ENCODE data around the gene EPB41L1. TPM values are rescaled to one million over a fixed set of nuclear protein-coding genes. Genes with fewer than 3 reads are reported as not detected.

EPB41L1 gene
- total RNA-seq, 1 experiment from 2014 or later, result 121 TPM

DNA sequence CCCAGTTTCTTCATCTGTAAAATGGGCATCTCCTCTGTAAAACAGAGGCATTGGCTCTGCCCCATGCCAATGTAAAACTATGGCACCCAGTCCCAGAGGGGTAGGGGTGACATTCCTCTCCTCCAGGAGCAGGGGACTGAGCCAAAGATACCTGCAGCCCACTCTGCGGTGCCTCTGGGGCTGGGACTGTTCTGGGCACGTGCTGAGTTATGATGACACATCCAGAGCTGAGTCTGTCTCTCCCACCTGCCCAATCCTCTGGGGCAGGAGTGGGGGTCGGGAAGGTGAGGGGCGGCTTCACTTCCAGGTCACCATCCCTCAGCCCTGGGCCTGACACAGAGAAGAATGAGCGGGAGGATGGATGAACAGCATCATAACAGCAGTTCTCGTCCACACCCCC, 111.6 kb downstream of the EPB41L1 start:
- Mint-ChIP-seq H3K9me3 (ENCODE audit: low read depth, unreplicated experiment) (no peaks in the 10 kb centered on the region), H3K27me3 (ENCODE audit: unreplicated experiment) (peaks cover 62% of the 10 kb centered on the region), H3K36me3 (ENCODE audit: insufficient read depth, unreplicated experiment) (no peaks in the 10 kb centered on the region), H3K4me1 (ENCODE audit: low read depth, unreplicated experiment) (no peaks in the 10 kb centered on the region), H3K4me3 (ENCODE audit: low read depth, unreplicated experiment) (no peak overlapping the region), H3K27ac (ENCODE audit: unreplicated experiment) (no peak overlapping the region)
- CTCF ChIA-PET, result interaction anchor here (0.6 kb wide), 1 partner anchor 641 kb away, joined by 6 read pairs; no protein-coding TSS in a partner anchor
- BruUV-seq (replicated peaks), result no TSS peak
- TF ChIP-seq, protein P1, sequence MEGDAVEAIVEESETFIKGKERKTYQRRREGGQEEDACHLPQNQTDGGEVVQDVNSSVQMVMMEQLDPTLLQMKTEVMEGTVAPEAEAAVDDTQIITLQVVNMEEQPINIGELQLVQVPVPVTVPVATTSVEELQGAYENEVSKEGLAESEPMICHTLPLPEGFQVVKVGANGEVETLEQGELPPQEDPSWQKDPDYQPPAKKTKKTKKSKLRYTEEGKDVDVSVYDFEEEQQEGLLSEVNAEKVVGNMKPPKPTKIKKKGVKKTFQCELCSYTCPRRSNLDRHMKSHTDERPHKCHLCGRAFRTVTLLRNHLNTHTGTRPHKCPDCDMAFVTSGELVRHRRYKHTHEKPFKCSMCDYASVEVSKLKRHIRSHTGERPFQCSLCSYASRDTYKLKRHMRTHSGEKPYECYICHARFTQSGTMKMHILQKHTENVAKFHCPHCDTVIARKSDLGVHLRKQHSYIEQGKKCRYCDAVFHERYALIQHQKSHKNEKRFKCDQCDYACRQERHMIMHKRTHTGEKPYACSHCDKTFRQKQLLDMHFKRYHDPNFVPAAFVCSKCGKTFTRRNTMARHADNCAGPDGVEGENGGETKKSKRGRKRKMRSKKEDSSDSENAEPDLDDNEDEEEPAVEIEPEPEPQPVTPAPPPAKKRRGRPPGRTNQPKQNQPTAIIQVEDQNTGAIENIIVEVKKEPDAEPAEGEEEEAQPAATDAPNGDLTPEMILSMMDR (IDR thresholded peaks at IDR 0.05; ENCODE audit: unreplicated experiment), result no peak
- DNase-seq, result no peak
- intact Hi-C loops (cut with micrococcal nuclease; ENCODE audit: unreplicated experiment), result no loop called here

DNA sequence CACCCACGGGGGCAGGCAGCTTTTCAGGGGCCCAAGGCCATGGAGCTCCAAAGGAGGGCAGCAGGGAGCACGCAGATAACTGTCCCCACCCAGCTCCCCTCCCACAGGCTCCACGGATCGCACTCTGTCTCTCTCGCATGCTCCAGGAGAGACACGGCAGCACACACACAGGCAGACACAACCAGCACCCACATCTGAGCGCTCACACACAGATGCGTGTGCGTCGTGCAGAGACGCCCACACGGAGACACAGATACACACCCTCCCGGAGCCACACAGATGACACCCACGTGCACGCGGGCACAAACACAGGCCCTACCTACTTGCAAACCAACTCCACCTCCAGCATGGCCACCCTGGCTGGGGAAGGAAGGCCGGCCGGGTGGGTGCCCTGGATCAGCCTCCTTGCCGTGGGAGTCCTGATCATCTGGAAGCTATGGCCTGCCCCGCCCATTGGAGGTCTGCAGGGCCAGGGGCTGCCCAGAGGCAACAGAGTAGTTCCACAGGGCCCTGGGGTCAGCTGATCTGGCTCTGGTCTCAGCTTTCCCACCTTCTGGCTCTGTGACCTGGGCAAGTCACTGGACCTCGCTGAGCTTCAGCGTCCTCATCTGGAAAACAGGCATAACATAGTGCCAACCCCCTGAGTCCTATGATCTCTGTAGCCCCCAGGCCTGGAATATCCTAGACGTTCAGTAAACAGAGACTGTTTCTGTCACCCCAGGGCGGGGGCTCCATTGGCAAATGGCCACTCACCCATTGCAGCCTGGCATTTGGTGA, 113.3 kb downstream of the EPB41L1 start:
- no peak overlapping the region for H3K4me3 Mint-ChIP-seq (ENCODE audit: low read depth, unreplicated experiment)
- TF ChIP-seq, protein P1 (IDR thresholded peaks at IDR 0.05; ENCODE audit: unreplicated experiment), result no peak
- no peak overlapping the region for H3K27ac Mint-ChIP-seq (ENCODE audit: unreplicated experiment)
- CTCF ChIA-PET, result no interaction called here
- H3K36me3 Mint-ChIP-seq (ENCODE audit: insufficient read depth, unreplicated experiment), result no peaks in the 10 kb centered on the region
- no peak for DNase-seq
- no peaks in the 10 kb centered on the region for H3K9me3 Mint-ChIP-seq (ENCODE audit: low read depth, unreplicated experiment)
- H3K27me3 Mint-ChIP-seq (ENCODE audit: unreplicated experiment), result peaks cover 78% of the 10 kb centered on the region
- BruUV-seq (replicated peaks), result no TSS peak
- no peaks in the 10 kb centered on the region for H3K4me1 Mint-ChIP-seq (ENCODE audit: low read depth, unreplicated experiment)
- intact Hi-C loops (cut with micrococcal nuclease; ENCODE audit: unreplicated experiment), result no loop called here

DNA sequence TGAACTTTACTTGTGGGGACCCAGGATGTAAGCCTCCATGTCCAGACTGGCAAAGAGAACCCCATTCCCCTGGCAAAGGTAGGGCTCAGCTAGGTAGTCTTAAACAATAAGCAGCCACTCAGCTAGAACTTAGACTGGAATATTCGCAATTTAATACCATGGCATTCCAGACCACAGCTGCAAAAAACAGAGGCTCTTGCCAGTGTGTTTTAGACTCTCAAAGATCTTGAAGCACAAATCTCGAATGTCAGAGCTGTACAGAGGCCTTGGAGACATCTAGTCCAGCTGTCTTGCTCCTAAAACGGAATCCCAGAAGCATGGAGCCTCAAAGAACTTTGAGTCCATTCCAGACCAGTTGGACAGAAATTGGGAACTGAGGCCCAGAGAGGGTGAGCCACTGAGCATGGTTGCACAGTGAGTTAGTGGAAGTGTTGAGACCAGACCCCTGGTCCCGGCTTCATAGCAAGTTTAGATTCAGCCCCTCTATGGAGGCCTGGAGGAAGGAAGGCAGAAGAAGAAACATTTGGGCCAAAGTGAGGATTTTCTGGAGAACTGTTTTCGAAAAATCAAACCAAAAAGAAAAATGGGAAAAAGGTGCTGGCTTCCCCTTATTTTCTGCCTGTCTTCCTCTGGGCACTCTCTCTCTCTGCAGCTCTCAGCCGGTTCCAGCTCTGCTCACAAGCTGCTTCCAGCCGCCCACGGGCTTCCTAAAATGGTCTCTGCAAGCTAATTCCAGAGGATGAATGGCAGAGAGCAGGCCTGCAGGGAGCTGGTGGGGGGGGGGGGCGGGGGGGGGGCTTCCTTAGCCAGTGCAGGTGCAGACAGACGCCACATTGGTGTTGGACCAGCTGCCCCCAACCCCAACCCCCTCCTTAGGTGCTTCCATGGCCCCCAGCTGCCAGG, 114.2 kb downstream of the EPB41L1 start:
- no peak overlapping the region for H3K27ac Mint-ChIP-seq (ENCODE audit: unreplicated experiment)
- CTCF ChIA-PET, result interaction anchor here (0.6 kb wide), 1 partner anchor 12 kb away, joined by 3 read pairs; no protein-coding TSS in a partner anchor

DNA sequence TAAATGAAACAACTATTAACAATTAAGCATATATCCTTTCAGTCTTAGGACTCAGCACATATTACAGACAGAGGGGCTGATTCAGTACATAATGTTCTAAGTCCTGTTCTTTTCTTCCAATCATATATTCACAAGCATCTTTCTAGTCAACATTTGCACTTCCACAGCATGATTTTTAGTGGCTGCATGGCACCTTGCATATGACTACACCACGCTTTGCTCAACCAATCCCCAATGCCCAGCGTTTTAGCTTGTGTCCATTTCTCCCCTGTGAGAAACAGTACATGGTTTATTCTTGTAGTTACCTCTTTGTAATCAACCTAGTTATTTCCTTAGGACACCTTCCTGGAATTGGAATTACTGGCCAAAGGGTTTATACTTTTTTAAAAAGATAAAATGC, 115.0 kb downstream of the EPB41L1 start:
- BruUV-seq (replicated peaks), result no TSS peak
- no peak for DNase-seq
- Mint-ChIP-seq H3K27ac (ENCODE audit: unreplicated experiment) (no peak overlapping the region), H3K27me3 (ENCODE audit: unreplicated experiment) (peaks cover 86% of the 10 kb centered on the region), H3K36me3 (ENCODE audit: insufficient read depth, unreplicated experiment) (no peaks in the 10 kb centered on the region), H3K4me1 (ENCODE audit: low read depth, unreplicated experiment) (no peaks in the 10 kb centered on the region), H3K4me3 (ENCODE audit: low read depth, unreplicated experiment) (no peak overlapping the region), H3K9me3 (ENCODE audit: low read depth, unreplicated experiment) (no peaks in the 10 kb centered on the region)
- CTCF ChIA-PET, result interaction anchor here (0.6 kb wide), 1 partner anchor 11 kb away, joined by 3 read pairs; no protein-coding TSS in a partner anchor
- intact Hi-C loops (cut with micrococcal nuclease; ENCODE audit: unreplicated experiment), result no loop called here
- TF ChIP-seq, protein P1 (IDR thresholded peaks at IDR 0.05; ENCODE audit: unreplicated experiment), result no peak

More for the DNA sequence above, 114.2 kb downstream of the EPB41L1 start:
- Mint-ChIP-seq H3K36me3 (ENCODE audit: insufficient read depth, unreplicated experiment) (no peaks in the 10 kb centered on the region), H3K4me1 (ENCODE audit: low read depth, unreplicated experiment) (no peaks in the 10 kb centered on the region), H3K27me3 (ENCODE audit: unreplicated experiment) (peaks cover 86% of the 10 kb centered on the region), H3K9me3 (ENCODE audit: low read depth, unreplicated experiment) (no peaks in the 10 kb centered on the region), H3K4me3 (ENCODE audit: low read depth, unreplicated experiment) (no peak overlapping the region)
- intact Hi-C loops (cut with micrococcal nuclease; ENCODE audit: unreplicated experiment), result no loop called here
- TF ChIP-seq, protein P1 (IDR thresholded peaks at IDR 0.05; ENCODE audit: unreplicated experiment), result no peak
- no TSS peak for BruUV-seq (replicated peaks)
- DNase-seq, result no peak

All from Calu3 (cell line).